ENCODE data around the gene NTM. TPM values are rescaled to one million over a fixed set of nuclear protein-coding genes. Genes with fewer than 3 reads are reported as not detected.

The NTM gene
- total RNA-seq, 1 experiment from 2014 or later = 8.6 TPM

- TF ChIP-seq CTCF (conservative IDR thresholded peaks at IDR 0.05; ENCODE audit: low read depth, low read length) (peak; percentile 60), EZH2 (IDR thresholded peaks at IDR 0.05; ENCODE audit: borderline replicate concordance, low read depth, low read length, poor library complexity, severe bottlenecking) (no peak)
- H3K4me1 ChIP-seq (ENCODE audit: insufficient read depth, low read length, poor library complexity, severe bottlenecking) = no peaks in the 10 kb centered on the region
- H3K4me3 ChIP-seq (ENCODE audit: low read depth, low read length, poor library complexity, severe bottlenecking) = no peak overlapping the region
- no TSS peak for BruUV-seq (replicated peaks)
- DNase-seq (ENCODE audit: low spot score) = no peak
- POLR2A ChIA-PET (ENCODE audit: low non-redundant PET) = no interaction called here
- H3K27me3 ChIP-seq (replicated peaks; ENCODE audit: insufficient read depth, low read depth, low read length, poor library complexity) = no peaks in the 10 kb centered on the region
- H3K9me3 ChIP-seq (ENCODE audit: low read depth, low read length, poor library complexity, severe bottlenecking) = no peaks in the 10 kb centered on the region
- H3K36me3 ChIP-seq (ENCODE audit: insufficient read depth, low read length, poor library complexity, severe bottlenecking) = no peaks in the 10 kb centered on the region
- no peak overlapping the region for H3K27ac ChIP-seq (ENCODE audit: low read depth, low read length, poor library complexity, severe bottlenecking)
- intact Hi-C loops (cut with micrococcal nuclease; ENCODE audit: unreplicated experiment) = no loop called here
- CTCF ChIA-PET = no interaction called here
Measured at GRCh38 chr11:132099692-132100091, 729.3 kb downstream of the NTM start.

GRCh38 chr11:132100583-132100982 is 730.2 kb downstream of the NTM start:
- BruUV-seq (replicated peaks) = no TSS peak
- DNase-seq (ENCODE audit: low spot score) = no peak
- Histone ChIP-seq H3K4me3 (ENCODE audit: low read depth, low read length, poor library complexity, severe bottlenecking) (no peak overlapping the region), H3K27ac (ENCODE audit: low read depth, low read length, poor library complexity, severe bottlenecking) (no peak overlapping the region), H3K9me3 (ENCODE audit: low read depth, low read length, poor library complexity, severe bottlenecking) (no peaks in the 10 kb centered on the region), H3K4me1 (ENCODE audit: insufficient read depth, low read length, poor library complexity, severe bottlenecking) (no peaks in the 10 kb centered on the region), H3K27me3 (replicated peaks; ENCODE audit: insufficient read depth, low read depth, low read length, poor library complexity) (no peaks in the 10 kb centered on the region), H3K36me3 (ENCODE audit: insufficient read depth, low read length, poor library complexity, severe bottlenecking) (no peaks in the 10 kb centered on the region)
- intact Hi-C loops (cut with micrococcal nuclease; ENCODE audit: unreplicated experiment) = no loop called here
- POLR2A ChIA-PET (ENCODE audit: low non-redundant PET) = no interaction called here
- TF ChIP-seq EZH2 (IDR thresholded peaks at IDR 0.05; ENCODE audit: borderline replicate concordance, low read depth, low read length, poor library complexity, severe bottlenecking) = no peak
- no peak for TF ChIP-seq CTCF (conservative IDR thresholded peaks at IDR 0.05; ENCODE audit: low read depth, low read length)
- CTCF ChIA-PET = no interaction called here

GRCh38 chr11:132101881-132102280 is 731.5 kb downstream of the NTM start:
- Histone ChIP-seq H3K4me3 (ENCODE audit: low read depth, low read length, poor library complexity, severe bottlenecking) (no peak overlapping the region), H3K9me3 (ENCODE audit: low read depth, low read length, poor library complexity, severe bottlenecking) (peaks cover 4% of the 10 kb centered on the region), H3K27me3 (replicated peaks; ENCODE audit: insufficient read depth, low read depth, low read length, poor library complexity) (no peaks in the 10 kb centered on the region), H3K4me1 (ENCODE audit: insufficient read depth, low read length, poor library complexity, severe bottlenecking) (no peaks in the 10 kb centered on the region), H3K36me3 (ENCODE audit: insufficient read depth, low read length, poor library complexity, severe bottlenecking) (no peaks in the 10 kb centered on the region), H3K27ac (ENCODE audit: low read depth, low read length, poor library complexity, severe bottlenecking) (no peak overlapping the region)
- no TSS peak for BruUV-seq (replicated peaks)
- ChIA-PET POLR2A (ENCODE audit: low non-redundant PET) (no interaction called here), CTCF (no interaction called here)
- no peak for DNase-seq (ENCODE audit: low spot score)
- intact Hi-C loops (cut with micrococcal nuclease; ENCODE audit: unreplicated experiment) = no loop called here
- TF ChIP-seq EZH2 (IDR thresholded peaks at IDR 0.05; ENCODE audit: borderline replicate concordance, low read depth, low read length, poor library complexity, severe bottlenecking) (no peak), CTCF (conservative IDR thresholded peaks at IDR 0.05; ENCODE audit: low read depth, low read length) (no peak)
